Uterus (tissue), 2 donors: ENCODE data around the gene MRPS35.

ENCODE experiments used
- CTCF ChIP-seq, 4 experiments: fragments of 200-600 bp in 2 of 4; fragments of 450-650 bp in 2 of 4; sonication (generic) in 2 of 4; IDR thresholded peaks; one replicate each; pipeline ENCODE4 v1.5.1; 2016 to 2019; ENCODE audit warnings: antibody characterized with exemption in 4 of 4, mild to moderate bottlenecking in 2 of 4, moderate library complexity in 1 of 4
- POLR2A ChIP-seq, 2 donors: fragments of 450-650 bp; IDR thresholded peaks; one replicate each; pipeline ENCODE4 v1.6.1; 2016; ENCODE audit warnings: antibody characterized with exemption in 2 of 2, mild to moderate bottlenecking in 1 of 2, moderate library complexity in 1 of 2

GRCh38 chr12:27780612-27781408 lies 70.2 kb downstream of the MRPS35 start:
- TF ChIP-seq CTCF (IDR thresholded peaks at IDR 0.05), result no peak
- no peak for TF ChIP-seq POLR2A (IDR thresholded peaks at IDR 0.05)
